ENCODE data around the gene SP140L.

GRCh38 chr2:230306474-230306873, 20.5 kb upstream of the SP140L start:
- TF ChIP-seq CTCF (IDR thresholded peaks at IDR 0.05) (no peak), POLR2A (IDR thresholded peaks at IDR 0.05) (no peak)
